GM23248 (cell line): ENCODE results near the gene KIF22.

Experiments
- EZH2 ChIP-seq: fragments of 200-600 bp; sonication (generic); IDR thresholded peaks from 2 replicates; pipeline ENCODE4 v1.6.1; 2018; ENCODE audit warnings: antibody characterized with exemption, mild to moderate bottlenecking; ENCODE audit not compliant: insufficient read depth, poor library complexity, severe bottlenecking
- EZH2phosphoT487 ChIP-seq: fragments of 200-600 bp; sonication (generic); IDR thresholded peaks from 2 replicates; pipeline ENCODE4 v1.6.1; 2018; ENCODE audit warnings: antibody characterized with exemption, moderate library complexity, mild to moderate bottlenecking, low read depth; ENCODE audit not compliant: insufficient read depth

DNA sequence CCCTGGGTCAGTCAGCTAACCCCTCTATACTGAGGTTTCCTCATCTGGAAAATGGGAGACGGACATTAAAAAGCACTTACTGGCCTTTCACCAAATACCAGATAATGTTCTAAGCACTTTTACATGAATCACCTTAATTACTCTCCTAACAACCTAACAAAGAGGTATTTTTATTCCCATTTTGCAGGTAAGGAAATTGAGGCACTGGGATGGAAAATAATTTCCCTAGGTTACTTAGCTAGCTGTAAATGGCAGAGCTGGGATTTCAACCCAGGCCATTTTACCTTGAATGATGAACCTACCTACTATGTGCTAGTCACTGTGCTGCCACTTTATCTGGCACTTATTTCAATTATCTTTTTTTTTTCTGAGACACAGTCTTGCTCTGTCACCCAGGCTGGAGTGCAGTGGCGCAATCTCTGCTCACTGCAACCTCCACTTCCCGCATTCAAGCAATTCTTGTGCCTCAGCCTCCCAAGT is 3.7 kb downstream of the KIF22 start:
- TF ChIP-seq EZH2 (no peak), EZH2phosphoT487 (no peak)
